ENCODE data around the gene NHLH1. TPM values are rescaled to one million over a fixed set of nuclear protein-coding genes. Genes with fewer than 3 reads are reported as not detected.

NHLH1 gene
- total RNA-seq, 2 experiments from 2014 or later: 0.22 to 0.45 TPM

DNA sequence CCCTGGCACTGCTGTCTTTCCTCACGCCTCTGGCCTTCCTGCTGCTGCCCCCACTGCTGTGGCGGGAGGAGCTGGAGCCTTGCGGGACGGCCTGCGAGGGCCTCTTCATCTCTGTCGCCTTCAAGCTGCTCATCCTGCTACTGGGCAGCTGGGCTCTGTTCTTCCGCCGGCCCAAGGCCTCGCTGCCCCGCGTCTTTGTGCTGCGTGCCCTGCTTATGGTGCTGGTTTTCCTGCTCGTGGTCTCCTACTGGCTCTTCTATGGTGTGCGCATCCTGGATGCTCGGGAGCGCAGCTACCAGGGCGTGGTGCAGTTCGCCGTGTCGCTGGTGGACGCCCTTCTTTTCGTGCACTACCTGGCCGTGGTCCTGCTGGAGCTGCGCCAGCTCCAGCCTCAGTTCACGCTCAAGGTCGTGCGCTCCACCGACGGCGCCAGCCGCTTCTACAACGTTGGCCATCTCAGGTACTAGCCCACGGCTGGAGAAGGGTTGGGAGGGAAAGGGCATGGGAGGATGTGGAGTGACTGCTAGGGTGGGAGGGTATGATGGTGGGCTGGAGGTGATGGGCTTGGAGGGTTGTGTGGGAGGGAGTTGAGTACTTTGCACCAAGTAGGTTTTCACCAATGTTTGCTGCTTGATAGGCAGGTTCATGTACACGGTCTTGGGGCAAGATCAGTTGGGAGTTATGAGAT, 52.4 kb downstream of the NHLH1 start:
- no peak for DNase-seq
- no peak for ATAC-seq
- Mint-ChIP-seq H3K4me3 (no peak overlapping the region), H3K9me3 (no peaks in the 10 kb centered on the region), H3K27ac (no peak overlapping the region), H3K4me1 (ENCODE audit: low read depth) (no peaks in the 10 kb centered on the region), H3K27me3 (no peaks in the 10 kb centered on the region), H3K36me3 (ENCODE audit: low read depth) (no peaks in the 10 kb centered on the region)
- intact Hi-C loops (cut with micrococcal nuclease): no loop called here
- TF ChIP-seq, protein P1, sequence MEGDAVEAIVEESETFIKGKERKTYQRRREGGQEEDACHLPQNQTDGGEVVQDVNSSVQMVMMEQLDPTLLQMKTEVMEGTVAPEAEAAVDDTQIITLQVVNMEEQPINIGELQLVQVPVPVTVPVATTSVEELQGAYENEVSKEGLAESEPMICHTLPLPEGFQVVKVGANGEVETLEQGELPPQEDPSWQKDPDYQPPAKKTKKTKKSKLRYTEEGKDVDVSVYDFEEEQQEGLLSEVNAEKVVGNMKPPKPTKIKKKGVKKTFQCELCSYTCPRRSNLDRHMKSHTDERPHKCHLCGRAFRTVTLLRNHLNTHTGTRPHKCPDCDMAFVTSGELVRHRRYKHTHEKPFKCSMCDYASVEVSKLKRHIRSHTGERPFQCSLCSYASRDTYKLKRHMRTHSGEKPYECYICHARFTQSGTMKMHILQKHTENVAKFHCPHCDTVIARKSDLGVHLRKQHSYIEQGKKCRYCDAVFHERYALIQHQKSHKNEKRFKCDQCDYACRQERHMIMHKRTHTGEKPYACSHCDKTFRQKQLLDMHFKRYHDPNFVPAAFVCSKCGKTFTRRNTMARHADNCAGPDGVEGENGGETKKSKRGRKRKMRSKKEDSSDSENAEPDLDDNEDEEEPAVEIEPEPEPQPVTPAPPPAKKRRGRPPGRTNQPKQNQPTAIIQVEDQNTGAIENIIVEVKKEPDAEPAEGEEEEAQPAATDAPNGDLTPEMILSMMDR (IDR thresholded peaks at IDR 0.05): no peak
- ChIA-PET CTCF (interaction anchor here (1.0 to 2.6 kb wide), 4 partner anchors 10 to 200 kb away, joined by 3 to 6 read pairs (median 4); no protein-coding TSS in a partner anchor), POLR2A (interaction anchor here (1.4 kb wide), 1 partner anchor 9 kb away, joined by 4 read pairs; no protein-coding TSS in a partner anchor)

DNA sequence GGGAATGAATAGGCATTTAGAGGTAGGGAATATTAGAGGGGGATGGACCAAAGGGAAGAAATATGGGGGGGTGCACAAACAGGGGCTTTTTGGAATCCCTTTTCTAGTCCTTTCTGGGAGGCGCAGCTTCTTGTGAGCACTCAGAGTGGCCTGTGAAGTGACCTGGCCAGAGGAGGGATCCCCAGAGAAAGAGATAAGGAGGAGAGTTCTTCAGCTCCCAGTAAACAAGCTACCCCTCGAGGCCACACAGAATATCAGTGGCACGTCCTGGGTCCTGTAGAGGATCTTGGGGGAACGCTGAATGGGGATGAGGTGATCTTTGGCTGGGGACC, 52.9 kb downstream of the NHLH1 start:
- ChIA-PET CTCF (interaction anchor here (1.7 kb wide), 1 partner anchor 43 kb away, joined by 4 read pairs; no protein-coding TSS in a partner anchor), POLR2A (no interaction called here)
- ATAC-seq (no peak), DNase-seq (no peak)
- TF ChIP-seq, protein P1 (IDR thresholded peaks at IDR 0.05): no peak
- Mint-ChIP-seq H3K27me3 (no peaks in the 10 kb centered on the region), H3K36me3 (ENCODE audit: low read depth) (no peaks in the 10 kb centered on the region), H3K4me1 (ENCODE audit: low read depth) (no peaks in the 10 kb centered on the region), H3K4me3 (no peak overlapping the region), H3K9me3 (no peaks in the 10 kb centered on the region), H3K27ac (no peak overlapping the region)
- intact Hi-C loops (cut with micrococcal nuclease): no loop called here

DNA sequence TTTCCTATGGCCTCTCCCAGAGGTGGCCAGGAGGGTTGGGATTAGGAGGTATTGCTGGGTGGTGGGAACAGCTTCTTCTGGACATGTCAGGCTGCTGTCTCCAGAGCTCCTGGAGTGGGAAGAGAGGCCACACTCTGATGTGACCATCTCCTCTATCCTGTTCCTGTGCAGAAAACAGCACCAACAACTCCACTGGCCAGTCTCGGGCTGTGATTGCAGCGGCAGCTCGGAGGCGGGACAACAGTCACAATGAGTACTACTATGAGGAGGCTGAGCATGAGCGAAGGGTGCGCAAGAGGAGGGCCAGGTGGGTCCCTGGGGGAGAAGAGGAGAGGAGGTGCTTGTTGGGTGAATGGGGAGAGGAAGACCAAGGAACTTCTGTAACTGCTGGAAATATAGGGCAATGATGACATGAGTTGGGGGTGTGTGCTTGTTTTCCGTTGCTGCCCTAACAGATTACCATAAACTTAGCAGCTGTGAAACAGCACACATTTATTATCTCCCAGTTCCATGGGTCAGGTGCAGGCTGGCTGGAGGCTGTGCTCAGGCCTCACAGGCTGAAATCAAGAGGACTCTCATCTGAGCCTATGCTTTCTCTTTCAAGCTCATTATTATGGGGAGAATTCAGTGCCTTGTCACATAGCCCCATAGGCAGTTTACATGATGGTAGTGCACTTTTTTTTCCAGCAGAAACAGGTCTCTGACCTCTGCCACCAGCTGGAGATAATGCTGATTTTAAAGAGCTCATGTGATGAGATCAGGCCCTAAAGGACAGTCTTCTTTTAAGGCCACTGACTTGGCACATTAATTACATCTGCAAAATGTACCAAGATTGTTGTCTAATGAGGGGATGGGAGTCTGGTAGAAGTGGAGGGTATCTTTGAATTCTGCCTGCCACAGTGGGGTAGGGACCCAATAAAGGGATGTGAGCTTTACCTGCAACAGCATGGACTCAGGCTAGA, 54.3 kb downstream of the NHLH1 start:
- TF ChIP-seq, protein P1 (IDR thresholded peaks at IDR 0.05): no peak
- no peak overlapping the region for H3K27ac Mint-ChIP-seq
- POLR2A ChIA-PET: no interaction called here

DNA sequence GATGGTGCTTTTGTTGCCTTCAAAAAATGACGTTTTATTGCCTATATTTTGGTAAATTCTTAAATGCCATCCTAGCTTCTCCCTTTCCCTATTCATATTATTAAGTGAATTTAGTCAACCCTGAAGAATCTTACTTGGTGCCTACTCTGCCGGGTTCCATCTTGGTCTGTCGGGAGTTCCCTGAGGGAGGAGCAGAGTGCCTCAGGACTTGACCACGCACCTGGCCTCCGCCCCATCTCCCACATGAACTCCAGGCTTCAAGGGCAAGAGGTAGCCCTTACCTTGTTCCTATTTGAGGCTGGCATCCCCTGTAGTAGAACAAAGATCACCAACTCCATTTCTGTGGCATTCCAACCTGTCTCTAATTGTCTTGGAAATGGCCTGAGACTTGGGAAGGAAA, 55.0 kb downstream of the NHLH1 start:
- POLR2A ChIA-PET: interaction anchor here (0.7 kb wide), 1 partner anchor 188 kb away, joined by 3 read pairs; no protein-coding TSS in a partner anchor

More for the DNA sequence above, 54.3 kb downstream of the NHLH1 start:
- intact Hi-C loops (cut with micrococcal nuclease): no loop called here
- H3K4me3 Mint-ChIP-seq: no peak overlapping the region
- ATAC-seq (no peak), DNase-seq (no peak)
- H3K9me3 Mint-ChIP-seq: no peaks in the 10 kb centered on the region
- no peaks in the 10 kb centered on the region for H3K4me1 Mint-ChIP-seq (ENCODE audit: low read depth)
- CTCF ChIA-PET: interaction anchor here (1.5 to 3.0 kb wide), 2 partner anchors 45 to 186 kb away, joined by 4 to 10 read pairs; no protein-coding TSS in a partner anchor
- H3K36me3 Mint-ChIP-seq (ENCODE audit: low read depth): no peaks in the 10 kb centered on the region
- H3K27me3 Mint-ChIP-seq: no peaks in the 10 kb centered on the region

More for the DNA sequence above, 55.0 kb downstream of the NHLH1 start:
- DNase-seq (no peak), ATAC-seq (no peak)
- Mint-ChIP-seq H3K4me3 (no peak overlapping the region), H3K27me3 (no peaks in the 10 kb centered on the region), H3K4me1 (ENCODE audit: low read depth) (no peaks in the 10 kb centered on the region), H3K36me3 (ENCODE audit: low read depth) (no peaks in the 10 kb centered on the region), H3K27ac (no peak overlapping the region), H3K9me3 (no peaks in the 10 kb centered on the region)
- intact Hi-C loops (cut with micrococcal nuclease): no loop called here
- TF ChIP-seq, protein P1 (IDR thresholded peaks at IDR 0.05): no peak
- CTCF ChIA-PET: interaction anchor here (3.0 kb wide), 1 partner anchor 185 kb away, joined by 10 read pairs; no protein-coding TSS in a partner anchor

Other genes with a start within 250 kb of the NHLH1 start
- gene ATP1A4, start 215.5 kb upstream of the NHLH1 start, total RNA-seq: not detected
- gene CASQ1, start 176.5 kb upstream of the NHLH1 start, total RNA-seq: not detected
- 10 to 100 TPM; 31.8 to 34.1 TPM for gene PEA15, start 161.7 kb upstream of the NHLH1 start, total RNA-seq
- gene DCAF8, start 104.5 kb upstream of the NHLH1 start, total RNA-seq: 100 to 1,000 TPM; 116 TPM
- 10 to 100 TPM; 52.9 to 56.9 TPM for gene PEX19, start 81.9 kb upstream of the NHLH1 start, total RNA-seq
- 100 to 1,000 TPM; 117 to 118 TPM for gene COPA, start 23.8 kb upstream of the NHLH1 start, total RNA-seq
- gene NCSTN, start 23.7 kb upstream of the NHLH1 start, total RNA-seq: 10 to 100 TPM; 36.6 to 38.0 TPM
- gene VANGL2, start 33.5 kb downstream of the NHLH1 start, total RNA-seq: under 1 TPM; 0.16 to 0.40 TPM
- 10 to 100 TPM; 42.8 to 43.9 TPM for gene SLAMF6, start 156.2 kb downstream of the NHLH1 start, total RNA-seq
- gene CD84, start 212.4 kb downstream of the NHLH1 start, total RNA-seq: 10 to 100 TPM; 18.1 to 20.1 TPM

Data from activated CD8-positive, alpha-beta T cell treated with anti-CD3 and anti-CD28 coated beads for 36 hours (primary cell).